Stimulated activated CD4-positive, alpha-beta T cell treated with anti-CD3 and anti-CD28 coated beads, Interleukin-1b, Interleukin-23, amount 100 ng/mL, for 24 hours (primary cell): Measurements from ENCODE around the gene ZBTB4.
A peak's percentile ranks its signal among the peaks of the same experiment; 100 is the strongest.

ENCODE experiments used
- DNase-seq, 4 experiments: peaks; one replicate each; pipeline ENCODE4 v3.0.0-alpha.2; 2020; ENCODE audit warnings: low read depth in 4 of 4, low spot score in 1 of 4

Gene ZBTB4, protein sequence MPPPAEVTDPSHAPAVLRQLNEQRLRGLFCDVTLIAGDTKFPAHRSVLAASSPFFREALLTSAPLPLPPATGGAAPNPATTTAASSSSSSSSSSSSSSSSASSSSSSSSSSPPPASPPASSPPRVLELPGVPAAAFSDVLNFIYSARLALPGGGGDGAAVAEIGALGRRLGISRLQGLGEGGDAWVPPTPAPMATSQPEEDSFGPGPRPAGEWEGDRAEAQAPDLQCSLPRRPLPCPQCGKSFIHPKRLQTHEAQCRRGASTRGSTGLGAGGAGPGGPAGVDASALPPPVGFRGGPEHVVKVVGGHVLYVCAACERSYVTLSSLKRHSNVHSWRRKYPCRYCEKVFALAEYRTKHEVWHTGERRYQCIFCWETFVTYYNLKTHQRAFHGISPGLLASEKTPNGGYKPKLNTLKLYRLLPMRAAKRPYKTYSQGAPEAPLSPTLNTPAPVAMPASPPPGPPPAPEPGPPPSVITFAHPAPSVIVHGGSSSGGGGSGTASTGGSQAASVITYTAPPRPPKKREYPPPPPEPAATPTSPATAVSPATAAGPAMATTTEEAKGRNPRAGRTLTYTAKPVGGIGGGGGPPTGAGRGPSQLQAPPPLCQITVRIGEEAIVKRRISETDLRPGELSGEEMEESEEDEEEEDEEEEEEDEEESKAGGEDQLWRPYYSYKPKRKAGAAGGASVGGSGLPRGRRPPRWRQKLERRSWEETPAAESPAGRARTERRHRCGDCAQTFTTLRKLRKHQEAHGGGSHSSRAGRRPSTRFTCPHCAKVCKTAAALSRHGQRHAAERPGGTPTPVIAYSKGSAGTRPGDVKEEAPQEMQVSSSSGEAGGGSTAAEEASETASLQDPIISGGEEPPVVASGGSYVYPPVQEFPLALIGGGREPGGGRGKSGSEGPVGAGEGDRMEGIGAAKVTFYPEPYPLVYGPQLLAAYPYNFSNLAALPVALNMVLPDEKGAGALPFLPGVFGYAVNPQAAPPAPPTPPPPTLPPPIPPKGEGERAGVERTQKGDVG

GRCh38 chr17:7479213-7480088 is at the start of gene ZBTB4:
ZBTB4 (minus strand) TSS chr17:7479631; CDS start chr17:7466801, 12,830 bp downstream.
- DNase-seq, result peak in 3 of 4 experiments; percentile 36 to 43 (median 40)

GRCh38 chr17:7528842-7529241 is 49.4 kb upstream of the ZBTB4 start:
- no peak for DNase-seq

DNA sequence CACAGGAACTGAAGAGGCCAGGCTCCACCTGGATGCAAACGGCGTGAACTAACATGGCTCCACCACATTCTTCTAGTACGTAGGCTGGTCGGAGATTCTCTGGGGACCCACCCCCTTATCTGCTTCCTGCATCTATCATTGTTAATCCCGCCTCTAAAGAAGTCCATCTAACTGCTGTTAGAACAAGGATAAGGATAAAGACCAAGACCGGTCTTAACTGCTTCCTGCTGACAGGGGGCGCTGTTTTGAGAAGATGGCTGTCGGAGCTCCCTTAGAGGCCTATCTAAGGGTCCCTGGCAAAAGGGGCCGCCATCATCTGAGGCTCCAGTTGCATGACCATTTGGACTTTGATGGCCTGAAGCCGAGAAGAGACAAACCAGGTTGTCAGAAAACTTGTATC is 43.6 kb upstream of the ZBTB4 start:
- peak in 3 of 4 experiments; percentile 20 to 40 (median 33) for DNase-seq

GRCh38 chr17:7515911-7516610 is 36.6 kb upstream of the ZBTB4 start:
- DNase-seq, result no peak

DNA sequence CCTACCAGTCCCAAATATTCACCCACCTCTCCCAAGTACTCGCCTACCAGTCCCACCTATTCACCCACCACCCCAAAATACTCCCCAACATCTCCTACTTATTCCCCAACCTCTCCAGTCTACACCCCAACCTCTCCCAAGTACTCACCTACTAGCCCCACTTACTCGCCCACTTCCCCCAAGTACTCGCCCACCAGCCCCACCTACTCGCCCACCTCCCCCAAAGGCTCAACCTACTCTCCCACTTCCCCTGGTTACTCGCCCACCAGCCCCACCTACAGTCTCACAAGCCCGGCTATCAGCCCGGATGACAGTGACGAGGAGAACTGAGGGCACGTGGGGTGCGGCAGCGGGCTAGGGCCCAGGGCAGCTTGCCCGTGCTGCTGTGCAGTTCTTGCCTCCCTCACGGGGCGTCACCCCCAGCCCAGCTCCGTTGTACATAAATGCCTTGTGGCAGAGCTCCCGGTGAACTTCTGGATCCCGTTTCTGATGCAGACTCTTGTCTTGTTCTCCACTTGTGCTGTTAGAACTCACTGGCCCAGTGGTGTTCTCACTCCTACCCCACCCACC is 34.5 kb upstream of the ZBTB4 start:
- no peak for DNase-seq

DNA sequence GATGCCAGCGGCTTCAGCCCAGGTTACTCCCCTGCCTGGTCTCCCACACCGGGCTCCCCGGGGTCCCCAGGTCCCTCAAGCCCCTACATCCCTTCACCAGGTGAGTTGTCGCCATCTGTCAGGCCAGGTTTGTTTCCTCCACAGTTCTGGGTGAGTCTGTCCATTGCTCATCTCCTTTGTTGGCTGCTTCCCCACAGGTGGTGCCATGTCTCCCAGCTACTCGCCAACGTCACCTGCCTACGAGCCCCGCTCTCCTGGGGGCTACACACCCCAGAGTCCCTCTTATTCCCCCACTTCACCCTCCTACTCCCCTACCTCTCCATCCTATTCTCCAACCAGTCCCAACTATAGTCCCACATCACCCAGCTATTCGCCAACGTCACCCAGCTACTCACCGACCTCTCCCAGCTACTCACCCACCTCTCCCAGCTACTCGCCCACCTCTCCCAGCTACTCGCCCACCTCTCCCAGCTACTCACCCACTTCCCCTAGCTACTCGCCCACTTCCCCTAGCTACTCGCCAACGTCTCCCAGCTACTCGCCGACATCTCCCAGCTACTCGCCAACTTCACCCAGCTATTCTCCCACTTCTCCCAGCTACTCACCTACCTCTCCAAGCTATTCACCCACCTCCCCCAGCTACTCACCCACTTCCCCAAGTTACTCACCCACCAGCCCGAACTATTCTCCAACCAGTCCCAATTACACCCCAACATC is 33.6 kb upstream of the ZBTB4 start:
- DNase-seq, result no peak

GRCh38 chr17:7512105-7512504 is 32.7 kb upstream of the ZBTB4 start:
- no peak for DNase-seq

DNA sequence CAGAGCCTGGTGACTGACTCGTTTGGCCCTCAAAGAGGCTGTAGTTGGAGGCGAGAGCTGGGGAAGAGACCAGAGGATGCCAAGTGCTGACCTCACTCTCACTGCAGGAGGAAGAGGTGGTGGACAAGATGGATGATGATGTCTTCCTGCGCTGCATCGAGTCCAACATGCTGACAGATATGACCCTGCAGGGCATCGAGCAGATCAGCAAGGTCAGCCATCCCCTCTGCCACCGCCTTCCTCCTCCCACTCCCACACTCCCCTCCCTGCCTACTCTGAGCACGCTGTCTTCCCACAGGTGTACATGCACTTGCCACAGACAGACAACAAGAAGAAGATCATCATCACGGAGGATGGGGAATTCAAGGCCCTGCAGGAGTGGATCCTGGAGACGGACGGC is 31.7 kb upstream of the ZBTB4 start:
- DNase-seq, result no peak

- no peak for DNase-seq
Observed at GRCh38 chr17:7509937-7510336, 30.5 kb upstream of the ZBTB4 start.

DNA sequence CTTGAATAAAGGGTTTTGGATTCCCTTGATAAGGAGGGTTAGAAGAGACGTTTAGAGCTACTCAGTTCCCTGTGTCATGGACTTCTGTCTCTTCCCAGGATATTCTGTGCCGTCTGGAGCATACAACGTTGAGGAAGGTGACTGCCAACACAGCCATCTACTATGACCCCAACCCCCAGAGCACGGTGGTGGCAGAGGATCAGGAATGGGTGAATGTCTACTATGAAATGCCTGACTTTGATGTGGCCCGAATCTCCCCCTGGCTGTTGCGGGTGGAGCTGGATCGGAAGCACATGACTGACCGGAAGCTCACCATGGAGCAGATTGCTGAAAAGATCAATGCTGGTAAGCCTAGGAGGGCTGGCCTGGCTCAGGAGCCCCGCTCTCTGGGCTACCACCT is 29.4 kb upstream of the ZBTB4 start:
- no peak for DNase-seq

DNA sequence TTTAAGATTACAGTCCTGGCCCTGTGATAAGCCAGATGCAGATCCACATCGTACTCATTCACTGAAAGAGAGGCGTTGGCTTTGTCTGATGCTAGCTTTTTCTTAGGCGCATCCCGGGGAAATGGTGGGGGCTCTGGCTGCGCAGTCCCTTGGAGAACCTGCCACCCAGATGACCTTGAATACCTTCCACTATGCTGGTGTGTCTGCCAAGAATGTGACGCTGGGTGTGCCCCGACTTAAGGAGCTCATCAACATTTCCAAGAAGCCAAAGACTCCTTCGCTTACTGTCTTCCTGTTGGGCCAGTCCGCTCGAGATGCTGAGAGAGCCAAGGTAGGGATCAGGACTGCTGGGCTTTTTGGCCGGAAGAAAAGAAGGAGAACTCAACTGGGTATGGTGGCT is 28.7 kb upstream of the ZBTB4 start:
- no peak for DNase-seq

- DNase-seq, result no peak
Observed at GRCh38 chr17:7503521-7503920, 24.1 kb upstream of the ZBTB4 start.

DNA sequence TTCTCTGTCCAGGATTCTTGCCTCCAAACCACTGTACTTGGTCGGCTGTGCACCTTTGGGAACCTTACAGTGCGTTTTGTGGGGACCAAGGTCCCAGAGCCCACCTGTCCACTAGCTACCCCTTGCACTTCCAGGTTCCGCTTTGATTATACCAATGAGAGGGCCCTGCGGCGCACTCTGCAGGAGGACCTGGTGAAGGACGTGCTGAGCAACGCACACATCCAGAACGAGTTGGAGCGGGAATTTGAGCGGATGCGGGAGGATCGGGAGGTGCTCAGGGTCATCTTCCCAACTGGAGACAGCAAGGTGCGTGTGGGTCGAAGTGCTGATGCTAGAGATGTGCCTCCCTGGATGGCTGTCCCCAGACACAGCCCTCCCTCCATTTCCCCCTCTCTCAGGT is 23.6 kb upstream of the ZBTB4 start:
- no peak for DNase-seq

GRCh38 chr17:7502171-7502847 is 22.9 kb upstream of the ZBTB4 start:
- no peak for DNase-seq

DNA sequence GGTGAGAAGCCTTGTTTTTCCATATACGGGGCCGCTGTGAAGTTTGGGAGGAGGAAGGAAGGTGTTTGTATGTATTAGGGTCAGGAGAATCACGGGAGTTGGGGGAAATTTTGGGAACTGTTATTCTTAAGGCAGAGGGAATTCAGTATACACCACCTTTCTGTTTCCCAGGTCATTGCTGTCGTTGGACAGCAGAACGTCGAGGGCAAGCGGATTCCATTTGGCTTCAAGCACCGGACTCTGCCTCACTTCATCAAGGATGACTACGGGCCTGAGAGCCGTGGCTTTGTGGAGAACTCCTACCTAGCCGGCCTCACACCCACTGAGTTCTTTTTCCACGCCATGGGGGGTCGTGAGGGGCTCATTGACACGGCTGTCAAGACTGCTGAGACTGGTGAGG is 22.3 kb upstream of the ZBTB4 start:
- DNase-seq, result no peak

DNA sequence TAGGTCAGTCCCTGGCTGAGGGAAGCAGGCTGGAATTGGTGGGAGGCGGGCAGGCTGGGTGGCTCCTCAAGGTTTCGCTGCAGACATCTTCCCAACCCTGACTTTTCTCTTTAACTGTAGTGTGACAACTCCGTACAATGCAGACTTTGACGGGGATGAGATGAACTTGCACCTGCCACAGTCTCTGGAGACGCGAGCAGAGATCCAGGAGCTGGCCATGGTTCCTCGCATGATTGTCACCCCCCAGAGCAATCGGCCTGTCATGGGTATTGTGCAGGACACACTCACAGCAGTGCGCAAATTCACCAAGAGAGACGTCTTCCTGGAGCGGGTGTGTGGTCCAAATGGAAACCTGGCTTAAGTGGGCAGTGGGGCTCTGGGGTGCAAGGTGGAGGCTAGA is 19.7 kb upstream of the ZBTB4 start:
- DNase-seq, result no peak

DNA sequence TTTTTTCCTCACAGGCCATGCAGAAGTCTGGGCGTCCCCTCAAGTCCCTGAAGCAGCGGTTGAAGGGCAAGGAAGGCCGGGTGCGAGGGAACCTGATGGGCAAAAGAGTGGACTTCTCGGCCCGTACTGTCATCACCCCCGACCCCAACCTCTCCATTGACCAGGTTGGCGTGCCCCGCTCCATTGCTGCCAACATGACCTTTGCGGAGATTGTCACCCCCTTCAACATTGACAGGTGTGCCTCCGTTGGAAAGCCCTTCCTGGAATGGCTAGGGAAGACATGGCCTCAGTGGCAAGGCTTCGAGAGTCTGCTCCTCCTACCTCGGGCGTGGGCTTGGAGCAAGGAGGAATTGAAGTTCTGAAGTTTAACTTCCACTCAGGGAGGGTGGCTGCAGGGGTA is 18.2 kb upstream of the ZBTB4 start:
- DNase-seq, result no peak

- no peak for DNase-seq
Observed at GRCh38 chr17:7497228-7497627, 17.8 kb upstream of the ZBTB4 start.
